Measurements from ENCODE around the gene RAB23.

RAB23 gene

DNA sequence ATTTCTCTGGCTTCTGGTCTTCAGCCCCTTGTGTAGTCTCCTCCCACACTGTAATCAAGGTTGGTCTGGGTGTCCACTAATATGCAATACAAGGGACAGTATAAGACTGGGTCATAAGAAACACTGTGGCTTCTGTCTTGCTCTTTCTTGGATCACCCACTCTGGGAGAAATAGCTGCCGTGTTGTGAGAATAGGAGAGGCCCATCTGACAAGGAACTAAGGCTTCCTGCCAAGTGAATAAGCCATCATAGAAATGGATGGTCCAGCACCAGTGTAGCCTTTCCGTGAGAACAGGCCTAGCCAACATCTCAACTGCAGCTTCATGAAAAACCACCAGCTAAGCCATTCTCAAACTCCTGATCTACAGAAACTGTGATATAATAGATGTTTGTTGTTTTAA lies 26.6 kb downstream of the RAB23 start:
- H3K4me3 ChIP-seq (replicated peaks in 1 of 2; ENCODE audit: low read depth in 2 of 2, low read length in 2 of 2) = no peak overlapping the region
- DNase-seq (ENCODE audit: low read depth in 2 of 2) = no peak
- TF ChIP-seq, protein P1, sequence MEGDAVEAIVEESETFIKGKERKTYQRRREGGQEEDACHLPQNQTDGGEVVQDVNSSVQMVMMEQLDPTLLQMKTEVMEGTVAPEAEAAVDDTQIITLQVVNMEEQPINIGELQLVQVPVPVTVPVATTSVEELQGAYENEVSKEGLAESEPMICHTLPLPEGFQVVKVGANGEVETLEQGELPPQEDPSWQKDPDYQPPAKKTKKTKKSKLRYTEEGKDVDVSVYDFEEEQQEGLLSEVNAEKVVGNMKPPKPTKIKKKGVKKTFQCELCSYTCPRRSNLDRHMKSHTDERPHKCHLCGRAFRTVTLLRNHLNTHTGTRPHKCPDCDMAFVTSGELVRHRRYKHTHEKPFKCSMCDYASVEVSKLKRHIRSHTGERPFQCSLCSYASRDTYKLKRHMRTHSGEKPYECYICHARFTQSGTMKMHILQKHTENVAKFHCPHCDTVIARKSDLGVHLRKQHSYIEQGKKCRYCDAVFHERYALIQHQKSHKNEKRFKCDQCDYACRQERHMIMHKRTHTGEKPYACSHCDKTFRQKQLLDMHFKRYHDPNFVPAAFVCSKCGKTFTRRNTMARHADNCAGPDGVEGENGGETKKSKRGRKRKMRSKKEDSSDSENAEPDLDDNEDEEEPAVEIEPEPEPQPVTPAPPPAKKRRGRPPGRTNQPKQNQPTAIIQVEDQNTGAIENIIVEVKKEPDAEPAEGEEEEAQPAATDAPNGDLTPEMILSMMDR (IDR thresholded peaks at IDR 0.05; ENCODE audit: low read depth, low read length) = no peak

DNA sequence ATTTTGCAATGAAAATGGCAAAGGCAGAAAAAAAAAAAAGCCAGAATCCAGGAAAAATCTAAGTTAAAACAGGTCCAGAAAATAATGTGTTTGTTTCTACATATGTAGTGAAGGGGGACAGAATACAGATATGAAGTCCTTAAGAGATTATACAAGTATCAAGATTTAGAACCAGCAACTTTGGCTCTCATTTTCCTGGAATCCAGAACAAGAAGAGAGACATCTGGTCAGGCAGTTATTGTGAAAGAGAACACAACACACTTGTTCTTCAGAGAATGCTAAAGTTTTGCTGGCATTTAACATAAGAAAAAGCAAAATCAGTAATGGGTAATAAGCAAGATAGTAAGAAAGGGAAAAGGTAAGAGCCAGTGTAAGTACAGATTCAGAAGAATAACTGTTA lies 28.9 kb downstream of the RAB23 start:
- peak; percentile 28 to 50 for DNase-seq (ENCODE audit: low read depth in 2 of 2)
- H3K4me3 ChIP-seq (replicated peaks in 1 of 2; ENCODE audit: low read depth in 2 of 2, low read length in 2 of 2) = no peak overlapping the region
- TF ChIP-seq, protein P1 (IDR thresholded peaks at IDR 0.05; ENCODE audit: low read depth, low read length) = no peak

DNA sequence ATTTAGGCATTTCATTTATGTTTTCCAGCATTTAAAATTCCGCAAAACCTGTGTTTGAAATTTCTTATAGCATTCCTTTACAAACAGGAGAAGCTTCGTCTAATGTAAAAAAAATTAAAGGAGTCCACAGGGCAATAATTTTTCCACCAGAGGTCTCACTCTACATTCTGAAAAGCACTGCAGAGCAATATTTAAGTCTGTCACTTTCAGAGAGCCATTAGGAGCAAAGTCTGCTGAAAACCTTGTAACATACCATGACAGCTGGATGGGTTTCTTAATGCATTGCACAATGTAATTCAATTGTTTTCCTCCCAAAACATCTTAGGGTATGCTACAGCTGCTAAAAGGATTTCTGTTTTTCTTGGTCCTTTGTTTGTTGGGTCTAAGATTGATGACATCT lies 32.0 kb downstream of the RAB23 start:
- no peak overlapping the region for H3K4me3 ChIP-seq (replicated peaks in 1 of 2; ENCODE audit: low read depth in 2 of 2, low read length in 2 of 2)
- TF ChIP-seq, protein P1 (IDR thresholded peaks at IDR 0.05; ENCODE audit: low read depth, low read length) = peak; percentile 45
- DNase-seq (ENCODE audit: low read depth in 2 of 2) = peak; percentile 74 to 78

DNA sequence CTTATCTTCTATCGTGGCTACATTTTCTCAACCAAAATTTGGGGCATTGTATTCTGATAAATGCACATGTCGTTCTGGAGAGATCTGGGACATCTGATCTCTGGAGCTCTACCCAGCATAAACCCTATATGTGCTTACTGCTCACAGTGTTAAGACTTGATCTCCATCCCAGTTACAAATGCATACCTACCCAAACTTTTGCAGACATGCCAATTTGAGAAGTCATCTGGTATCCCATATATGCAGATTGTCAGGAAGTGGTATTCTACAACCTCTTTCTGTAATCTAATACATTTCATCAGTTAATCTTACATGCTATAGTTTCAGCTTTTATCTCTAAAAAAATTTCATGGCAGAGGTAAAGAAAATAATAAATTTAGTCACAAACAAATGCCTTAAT lies 38.8 kb downstream of the RAB23 start:
- DNase-seq (ENCODE audit: low read depth in 2 of 2) = no peak
- no peak overlapping the region for H3K4me3 ChIP-seq (replicated peaks in 1 of 2; ENCODE audit: low read depth in 2 of 2, low read length in 2 of 2)
- TF ChIP-seq, protein P1 (IDR thresholded peaks at IDR 0.05; ENCODE audit: low read depth, low read length) = no peak

DNA sequence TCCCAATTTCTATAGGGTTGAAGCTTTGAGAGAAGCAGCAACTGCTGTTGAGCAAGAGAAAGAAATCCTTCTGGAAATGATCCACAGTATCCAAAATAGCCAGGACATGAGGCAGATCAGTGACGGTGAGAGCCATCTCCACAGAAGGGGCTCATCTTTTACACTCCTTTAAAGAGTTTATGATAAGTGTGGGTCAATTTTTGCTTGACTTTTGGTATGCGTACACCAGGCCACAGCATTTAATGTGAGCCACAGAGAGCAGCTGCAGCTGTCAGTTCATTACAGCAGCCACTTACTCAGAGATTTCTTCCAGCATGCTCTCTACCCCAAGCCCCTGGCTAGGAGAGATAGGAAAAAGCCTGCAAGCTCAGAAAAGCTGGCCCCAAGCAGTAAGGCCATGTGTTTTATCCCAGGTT lies 40.1 kb downstream of the RAB23 start:
- TF ChIP-seq, protein P1 (IDR thresholded peaks at IDR 0.05; ENCODE audit: low read depth, low read length) = no peak
- no peak overlapping the region for H3K4me3 ChIP-seq (replicated peaks in 1 of 2; ENCODE audit: low read depth in 2 of 2, low read length in 2 of 2)
- DNase-seq (ENCODE audit: low read depth in 2 of 2) = peak in 1 of 2 donors; percentile 18

DNA sequence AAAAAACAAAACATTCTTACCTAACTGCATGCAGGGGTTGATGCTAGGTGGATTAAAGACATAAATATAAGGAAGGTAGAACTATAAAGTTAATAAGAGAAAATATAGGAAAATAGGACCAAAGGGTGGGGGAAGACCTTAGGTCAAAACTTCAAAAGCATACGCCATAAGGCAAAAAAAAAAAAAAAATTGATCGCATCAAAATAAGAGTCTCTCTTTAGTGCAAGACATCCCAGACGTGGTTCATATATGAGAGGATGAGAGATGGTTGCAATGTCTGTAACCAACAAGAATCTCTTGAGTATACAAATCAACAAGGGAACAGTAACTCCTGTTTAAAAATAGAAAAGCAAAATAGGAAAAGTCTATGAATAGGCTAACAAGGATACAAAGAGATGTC lies 41.5 kb downstream of the RAB23 start:
- TF ChIP-seq, protein P1 (IDR thresholded peaks at IDR 0.05; ENCODE audit: low read depth, low read length) = no peak
- H3K4me3 ChIP-seq (replicated peaks in 1 of 2; ENCODE audit: low read depth in 2 of 2, low read length in 2 of 2) = no peak overlapping the region
- no peak for DNase-seq (ENCODE audit: low read depth in 2 of 2)

DNA sequence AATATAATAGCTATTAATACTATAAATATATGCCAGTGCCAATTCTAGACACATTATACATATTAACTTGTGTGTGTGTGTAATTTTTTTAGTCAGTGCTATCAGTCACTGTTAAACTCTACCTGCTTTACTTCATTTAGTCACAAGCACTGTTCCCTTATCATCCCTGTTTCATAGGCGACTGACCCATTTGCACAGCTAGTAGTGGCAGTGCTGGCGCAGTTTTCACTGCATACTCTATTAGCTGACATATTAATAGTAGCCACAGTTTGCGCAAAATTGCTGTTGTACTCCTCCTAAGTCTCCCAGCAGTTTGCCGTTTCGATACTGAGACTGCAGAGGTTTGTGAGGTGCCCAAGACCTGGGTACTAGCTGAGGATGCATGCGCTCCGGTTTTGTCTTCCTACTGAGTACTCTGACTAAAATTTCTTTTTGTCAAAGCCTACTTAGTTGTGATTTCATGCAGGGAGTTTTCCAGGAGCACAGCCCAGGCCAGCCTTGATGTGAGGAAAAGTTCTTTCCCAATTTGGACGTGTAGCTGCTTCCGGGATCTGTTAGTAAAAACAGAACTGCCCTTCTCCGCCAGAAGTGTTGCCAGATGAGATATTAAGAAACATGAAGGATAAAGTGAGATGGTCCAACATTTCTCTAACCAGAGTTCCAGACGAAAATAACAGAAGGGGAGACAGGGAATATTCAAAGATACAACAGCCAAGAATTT lies 44.4 kb downstream of the RAB23 start:
- peak overlapping the region in 1 of 2 donors; percentile 7 for H3K4me3 ChIP-seq (replicated peaks in 1 of 2; ENCODE audit: low read depth in 2 of 2, low read length in 2 of 2)
- DNase-seq (ENCODE audit: low read depth in 2 of 2) = peak; percentile 50 to 82

More for the DNA sequence above, 44.4 kb downstream of the RAB23 start:
- TF ChIP-seq, protein P1 (IDR thresholded peaks at IDR 0.05; ENCODE audit: low read depth, low read length) = no peak
